ENCODE results near the gene DCHS1. TPM values are rescaled to one million over a fixed set of nuclear protein-coding genes. Genes with fewer than 3 reads are reported as not detected.

The DCHS1 gene
- total and polyA plus RNA-seq, 9 donors = 5.2 to 36.8 (median 20.8) TPM

- no peaks in the 10 kb centered on the region for H3K9me3 ChIP-seq
- H3K27ac ChIP-seq = no peak overlapping the region
- intact Hi-C loops (cut with DNase I) = no loop called here
- H3K4me3 ChIP-seq = no peak overlapping the region
- no peaks in the 10 kb centered on the region for H3K27me3 ChIP-seq
- TF ChIP-seq EP300 (IDR thresholded peaks at IDR 0.05) (no peak), CTCF (IDR thresholded peaks at IDR 0.05) (no peak), POLR2A (IDR thresholded peaks at IDR 0.05) (no peak)
- DNase-seq = no peak
- H3K4me1 ChIP-seq (ENCODE audit: insufficient read depth) = peaks cover 8% of the 10 kb centered on the region
- no peaks in the 10 kb centered on the region for H3K36me3 ChIP-seq
- WGBS, 3 donors = 59 to 84% (median 64%) methylated on average over 1 of the region's 1 CpG
Measured at GRCh38 chr11:6599449-6599848, 56.2 kb downstream of the DCHS1 start.

GRCh38 chr11:6598555-6598954 is 57.1 kb downstream of the DCHS1 start:
- no peak for DNase-seq
- H3K27ac ChIP-seq = no peak overlapping the region
- no peaks in the 10 kb centered on the region for H3K36me3 ChIP-seq

GRCh38 chr11:6596239-6596877 is 59.3 kb downstream of the DCHS1 start:
- no peak for DNase-seq
- intact Hi-C loops (cut with DNase I) = no loop called here
- no peaks in the 10 kb centered on the region for H3K4me1 ChIP-seq (ENCODE audit: insufficient read depth)
- no peaks in the 10 kb centered on the region for H3K9me3 ChIP-seq
- H3K27me3 ChIP-seq = no peaks in the 10 kb centered on the region
- no peak for TF ChIP-seq EP300 (IDR thresholded peaks at IDR 0.05)
- no peak for TF ChIP-seq POLR2A (IDR thresholded peaks at IDR 0.05)
- TF ChIP-seq CTCF (IDR thresholded peaks at IDR 0.05) = no peak
- no peaks in the 10 kb centered on the region for H3K36me3 ChIP-seq
- H3K4me3 ChIP-seq = no peak overlapping the region
- 32 to 47% (median 40%) methylated on average over 5 of the region's 5 CpGs for WGBS, 3 donors
- no peak overlapping the region for H3K27ac ChIP-seq

More at GRCh38 chr11:6598555-6598954, 57.1 kb downstream of the DCHS1 start:
- Histone ChIP-seq H3K4me3 (no peak overlapping the region), H3K9me3 (no peaks in the 10 kb centered on the region), H3K27me3 (no peaks in the 10 kb centered on the region), H3K4me1 (ENCODE audit: insufficient read depth) (peaks cover 8% of the 10 kb centered on the region)
- WGBS, 3 donors = 90 to 96% (median 91%) methylated on average over 3 of the region's 3 CpGs
- TF ChIP-seq EP300 (IDR thresholded peaks at IDR 0.05) (no peak), CTCF (IDR thresholded peaks at IDR 0.05) (no peak), POLR2A (IDR thresholded peaks at IDR 0.05) (no peak)
- intact Hi-C loops (cut with DNase I) = no loop called here

GRCh38 chr11:6594142-6594768 is 61.4 kb downstream of the DCHS1 start:
- no peak for TF ChIP-seq POLR2A (IDR thresholded peaks at IDR 0.05)
- TF ChIP-seq EP300 (IDR thresholded peaks at IDR 0.05) = no peak
- H3K9me3 ChIP-seq = no peaks in the 10 kb centered on the region
- no peak overlapping the region for H3K27ac ChIP-seq
- no peak overlapping the region for H3K4me3 ChIP-seq
- H3K4me1 ChIP-seq (ENCODE audit: insufficient read depth) = no peaks in the 10 kb centered on the region
- intact Hi-C loops (cut with DNase I) = no loop called here
- H3K27me3 ChIP-seq = no peaks in the 10 kb centered on the region
- no peaks in the 10 kb centered on the region for H3K36me3 ChIP-seq
- WGBS, 3 donors = 88 to 94% (median 90%) methylated on average over 3 of the region's 3 CpGs
- no peak for DNase-seq

- no peaks in the 10 kb centered on the region for H3K9me3 ChIP-seq
- DNase-seq = no peak
- no peaks in the 10 kb centered on the region for H3K36me3 ChIP-seq
- WGBS, 3 donors = 96% methylated on average over 1 of the region's 1 CpG
- no peak for TF ChIP-seq EP300 (IDR thresholded peaks at IDR 0.05)
- no peak for TF ChIP-seq CTCF (IDR thresholded peaks at IDR 0.05)
- H3K27ac ChIP-seq = no peak overlapping the region
- intact Hi-C loops (cut with DNase I) = no loop called here
- H3K4me3 ChIP-seq = no peak overlapping the region
- H3K4me1 ChIP-seq (ENCODE audit: insufficient read depth) = no peaks in the 10 kb centered on the region
- no peaks in the 10 kb centered on the region for H3K27me3 ChIP-seq
Measured at GRCh38 chr11:6588018-6588417, 67.6 kb downstream of the DCHS1 start.

All from ovary (tissue), 9 donors.